ENCODE results near the gene WEE1.
"Not testable (repeated sequence)": the region's sequence is repeated elsewhere in the genome, so short reads cannot be mapped to it uniquely, and the experiment has no call there.

The WEE1 gene

GRCh38 chr11:9573052-9573774 is at the start of gene WEE1:
Gene WEE1, plus strand, starts transcription at chr11:9573670. Its CDS starts 264 bp downstream, at chr11:9573934.
- DNase-seq = peak; percentile 98

DNA sequence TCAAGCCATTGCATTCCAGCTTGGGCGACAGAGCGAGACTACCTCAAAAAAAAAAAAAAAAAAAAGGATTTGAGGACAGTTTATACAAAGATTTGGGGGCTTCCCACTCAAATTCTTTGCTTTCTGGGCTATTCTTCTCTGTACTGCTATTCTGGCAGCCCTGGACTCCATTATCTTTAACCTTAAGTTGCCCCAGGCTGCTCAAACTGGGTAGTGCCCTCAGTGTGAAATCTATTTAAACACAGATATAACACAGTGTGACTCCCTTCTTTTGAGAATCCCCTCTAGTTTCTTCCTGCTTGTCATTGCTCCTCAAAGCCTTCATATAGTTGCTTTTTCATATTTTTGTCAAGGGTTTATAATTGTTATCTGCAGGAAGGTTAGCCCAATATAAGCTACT is 49.5 kb upstream of the WEE1 start:
- DNase-seq = no peak

GRCh38 chr11:9525116-9525515 is 48.4 kb upstream of the WEE1 start:
- DNase-seq = no peak

- DNase-seq = peak; percentile 67
Observed at GRCh38 chr11:9527481-9528135, 45.9 kb upstream of the WEE1 start.

- no peak for DNase-seq
Observed at GRCh38 chr11:9528136-9528501, 45.4 kb upstream of the WEE1 start.

DNA sequence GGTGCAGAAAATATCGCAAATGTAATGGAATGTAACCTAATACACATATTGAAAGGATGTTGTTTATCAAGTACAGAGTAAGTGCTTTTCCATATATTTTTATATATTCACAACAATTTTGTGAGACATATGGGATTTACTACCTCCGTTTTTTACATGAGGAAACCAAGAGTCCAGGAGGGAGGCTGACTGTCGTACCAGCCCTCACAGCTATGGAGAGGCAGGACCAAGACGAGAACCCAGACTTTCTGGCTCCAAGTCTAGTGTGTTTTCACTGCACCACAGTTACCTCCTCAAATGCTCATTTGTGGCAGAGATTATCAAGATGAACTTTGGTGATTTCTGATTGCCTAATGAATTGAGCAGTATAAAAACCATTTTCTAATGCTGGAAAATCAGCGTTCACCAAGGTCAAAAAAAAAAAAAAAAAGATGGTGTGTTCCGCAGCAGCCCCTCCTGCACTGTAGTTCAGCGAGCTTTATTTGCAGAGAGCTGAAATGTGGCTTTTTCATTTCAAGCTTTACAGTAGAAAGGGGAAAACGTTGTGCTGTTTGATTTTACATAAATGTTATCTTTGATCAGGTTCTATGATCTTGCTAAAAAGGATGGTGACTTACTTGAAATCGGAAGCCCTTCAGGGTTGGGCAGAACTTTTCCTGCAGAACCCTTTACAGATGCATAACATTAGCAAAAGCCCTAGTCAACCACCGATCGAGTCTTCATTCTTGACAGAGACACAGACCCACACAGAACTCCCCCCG is 44.7 kb upstream of the WEE1 start:
- no peak for DNase-seq

- DNase-seq = no peak
Observed at GRCh38 chr11:9529334-9529650, 44.2 kb upstream of the WEE1 start.

- DNase-seq = no peak
Observed at GRCh38 chr11:9530020-9530621, 43.3 kb upstream of the WEE1 start.

- DNase-seq = no peak
Observed at GRCh38 chr11:9530901-9531625, 42.4 kb upstream of the WEE1 start.

GRCh38 chr11:9533058-9533457 is 40.4 kb upstream of the WEE1 start:
- DNase-seq = no peak

- DNase-seq = no peak
Observed at GRCh38 chr11:9533736-9534473, 39.6 kb upstream of the WEE1 start.

- DNase-seq = peak; percentile 73
Observed at GRCh38 chr11:9535189-9535781, 38.2 kb upstream of the WEE1 start.

DNA sequence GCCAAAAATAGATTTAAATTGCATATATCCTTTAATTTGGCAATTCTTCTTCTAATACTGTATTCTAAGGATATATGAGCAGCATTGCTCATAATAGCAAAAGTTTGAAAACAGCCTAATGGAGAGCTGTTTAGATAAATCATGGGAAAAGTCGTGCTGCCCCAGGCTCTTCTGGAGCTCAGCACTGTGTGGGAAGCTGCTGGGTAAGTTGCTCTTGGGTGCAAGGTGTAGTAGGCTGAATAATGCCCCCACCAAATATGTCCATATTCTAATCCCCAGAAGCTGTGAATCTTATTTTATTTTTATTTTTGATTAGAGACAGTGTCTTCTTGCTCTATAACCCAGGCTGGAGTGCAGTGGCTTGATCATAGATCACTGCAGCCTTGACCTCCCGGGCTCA is 34.9 kb upstream of the WEE1 start:
- DNase-seq = no peak

DNA sequence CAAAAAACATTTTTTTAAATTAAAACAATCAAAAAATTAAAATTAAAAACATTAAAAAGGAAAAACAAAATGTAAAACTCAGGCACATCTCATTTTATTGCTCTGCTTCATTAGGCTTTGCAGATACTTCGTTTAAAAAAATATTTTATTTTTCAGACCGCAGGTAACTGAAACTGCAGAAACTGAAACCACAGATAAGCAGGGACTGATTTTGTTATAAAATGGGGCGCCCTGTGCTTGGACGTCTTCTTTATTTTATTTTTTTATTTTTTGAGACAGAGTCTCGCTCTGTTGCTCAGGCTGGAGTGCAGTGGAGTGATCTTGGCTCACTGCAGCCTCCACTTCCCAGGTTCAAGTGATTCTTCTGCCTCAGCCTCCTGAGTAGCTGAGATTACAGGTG is 24.3 kb upstream of the WEE1 start:
- not testable (repeated sequence) for DNase-seq

- no peak for DNase-seq
Observed at GRCh38 chr11:9550191-9550628, 23.3 kb upstream of the WEE1 start.

DNA sequence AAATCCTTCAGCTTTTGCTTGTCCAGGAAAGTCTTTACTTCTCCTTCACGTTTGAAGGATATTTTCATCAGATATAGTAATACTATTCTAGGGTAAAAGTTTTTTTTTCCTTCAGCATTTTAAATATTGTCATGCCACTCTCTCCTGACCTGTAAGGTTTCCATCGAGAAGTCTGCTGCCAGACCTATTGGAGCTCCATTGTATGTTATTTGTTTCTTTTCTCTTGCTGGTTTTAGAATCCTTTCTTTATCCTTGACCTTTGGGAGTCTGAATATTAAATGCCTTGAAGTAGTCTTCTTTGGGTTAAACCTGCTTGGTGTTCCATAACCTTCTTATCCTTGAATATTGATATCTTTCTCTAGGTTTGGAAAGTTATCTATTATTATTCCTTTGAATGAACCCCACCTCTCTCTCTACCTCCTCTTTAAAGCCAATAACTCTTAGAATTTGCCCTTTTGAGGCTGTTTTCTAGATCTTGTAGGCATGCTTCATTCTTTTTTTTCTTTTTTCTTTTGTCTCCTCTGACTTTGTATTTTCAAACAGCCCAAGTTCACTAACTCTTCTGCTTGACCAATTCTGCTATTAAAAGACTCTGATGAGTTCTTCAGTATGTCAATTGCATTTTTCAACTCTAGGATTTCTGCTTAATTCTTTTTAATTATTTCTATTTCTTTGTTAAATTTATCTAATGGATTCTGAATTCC is 12.0 kb upstream of the WEE1 start:
- no peak for DNase-seq

GRCh38 chr11:9562716-9563115 is 10.8 kb upstream of the WEE1 start:
- no peak for DNase-seq

GRCh38 chr11:9563196-9563730 is 10.2 kb upstream of the WEE1 start:
- DNase-seq = no peak

DNA sequence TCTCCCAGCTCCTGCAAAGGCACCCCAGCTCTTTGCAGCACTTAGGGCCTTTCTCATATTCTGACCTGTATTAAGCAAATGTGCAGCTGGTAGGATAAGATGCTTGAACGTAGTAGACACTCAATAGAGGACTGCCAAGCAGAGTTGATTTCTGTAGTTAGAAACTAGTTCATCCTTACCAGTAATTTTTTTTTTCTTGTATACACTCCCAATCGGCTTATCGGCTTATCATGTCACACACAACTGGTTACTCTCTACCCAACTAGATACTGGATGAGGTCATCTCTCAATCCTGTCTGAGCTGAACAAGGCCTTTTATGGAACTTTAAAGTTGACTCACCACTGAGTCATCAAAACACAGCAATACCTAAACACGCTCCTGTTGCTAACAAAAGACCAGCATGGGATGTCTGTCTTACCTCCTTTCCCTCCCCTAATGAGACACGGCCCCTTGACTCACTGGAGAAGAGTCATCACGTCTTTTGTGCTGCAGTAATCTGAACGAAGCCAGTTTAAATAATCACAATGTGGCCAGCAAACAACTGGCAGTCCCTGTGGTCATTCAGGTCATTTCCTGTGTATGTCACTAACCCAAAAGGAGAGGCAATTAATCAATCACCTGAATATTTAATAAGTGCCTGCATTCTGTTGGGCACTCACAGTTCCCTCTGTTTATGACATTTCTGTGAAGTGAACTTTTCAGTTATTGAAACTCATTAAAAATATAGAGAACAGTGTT is 7.5 kb upstream of the WEE1 start:
- peak; percentile 100 for DNase-seq

DNA sequence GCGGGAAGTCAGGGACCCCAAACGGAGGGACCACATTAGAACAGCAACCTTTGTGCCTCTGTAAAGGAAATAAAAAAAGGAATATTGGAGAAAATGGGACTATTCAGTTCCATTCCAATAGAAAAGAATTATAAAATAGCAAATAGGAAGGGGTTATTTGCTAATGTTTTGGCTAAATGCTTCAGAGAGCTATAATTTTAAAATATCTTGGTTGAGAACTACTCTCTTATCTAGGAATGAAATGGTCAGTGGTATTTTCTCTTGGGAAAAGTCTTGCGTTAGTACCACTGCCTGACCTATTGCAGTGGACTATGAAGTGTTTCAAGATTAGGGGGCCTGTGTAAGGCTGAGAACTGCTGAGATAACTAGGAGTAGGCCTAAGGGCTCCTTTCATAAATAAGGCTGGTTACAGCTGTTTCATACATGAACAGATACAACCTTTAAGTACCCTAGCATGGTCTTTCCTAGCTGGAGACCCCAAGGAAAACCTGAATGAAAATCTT is 6.9 kb upstream of the WEE1 start:
- no peak for DNase-seq

Measured in HCEC 1CT (cell line).